ENCODE results near the gene EXOC3L2. TPM values are rescaled to one million over a fixed set of nuclear protein-coding genes. Genes with fewer than 3 reads are reported as not detected.
A peak's percentile ranks its signal among the peaks of the same experiment; 100 is the strongest.

Gene EXOC3L2
- total RNA-seq, 2 donors from 2014 or later: not detected

- Mint-ChIP-seq H3K27ac (peak overlapping the region; percentile 92), H3K9me3 (no peaks in the 10 kb centered on the region), H3K27me3 (ENCODE audit: low read depth) (no peaks in the 10 kb centered on the region), H3K4me3 (peak overlapping the region; percentile 90 to 93), H3K36me3 (ENCODE audit: insufficient read depth in 2 of 2) (no peaks in the 10 kb centered on the region), H3K4me1 (ENCODE audit: low read depth) (peaks cover 53% of the 10 kb centered on the region)
- peak; percentile 38 to 51 for ATAC-seq (replicated peaks in 1 of 2)
- DNase-seq: peak; percentile 21 to 25
Observed at GRCh38 chr19:45251452-45252354, 6.5 kb upstream of the EXOC3L2 start.

- H3K4me1 Mint-ChIP-seq (ENCODE audit: low read depth): peaks cover 53% of the 10 kb centered on the region
- H3K4me3 Mint-ChIP-seq: peak within 1 kb of the TSS; percentile 90 to 96
- H3K36me3 Mint-ChIP-seq (ENCODE audit: insufficient read depth in 2 of 2): no peaks in the 10 kb centered on the region
- peak; percentile 58 to 63 for DNase-seq
- peak within 1 kb of the TSS; percentile 92 for H3K27ac Mint-ChIP-seq
- no peaks in the 10 kb centered on the region for H3K9me3 Mint-ChIP-seq
- H3K27me3 Mint-ChIP-seq (ENCODE audit: low read depth): no peaks in the 10 kb centered on the region
- ATAC-seq (replicated peaks in 1 of 2): peak; percentile 83 to 85
Observed at GRCh38 chr19:45250832-45251451, 5.7 kb upstream of the EXOC3L2 start, which contains the start of gene MARK4. Gene MARK4 (plus strand): TSS chr19:45251271. CDS start chr19:45251589, 318 bp downstream.

GRCh38 chr19:45250216-45250831 is 5.1 kb upstream of the EXOC3L2 start:
- peak overlapping the region; percentile 49 for H3K27ac Mint-ChIP-seq
- no peaks in the 10 kb centered on the region for H3K9me3 Mint-ChIP-seq
- DNase-seq (no peak), ATAC-seq (replicated peaks in 1 of 2) (peak; percentile 2 to 4)
- peak overlapping the region; percentile 89 to 96 for H3K4me3 Mint-ChIP-seq
- H3K4me1 Mint-ChIP-seq (ENCODE audit: low read depth): peaks cover 53% of the 10 kb centered on the region
- H3K27me3 Mint-ChIP-seq (ENCODE audit: low read depth): no peaks in the 10 kb centered on the region
- H3K36me3 Mint-ChIP-seq (ENCODE audit: insufficient read depth in 2 of 2): no peaks in the 10 kb centered on the region

- Mint-ChIP-seq H3K9me3 (no peaks in the 10 kb centered on the region), H3K27ac (no peak overlapping the region), H3K4me3 (peak overlapping the region; percentile 41 to 96), H3K4me1 (ENCODE audit: low read depth) (peaks cover 47% of the 10 kb centered on the region), H3K27me3 (ENCODE audit: low read depth) (peaks cover 8% of the 10 kb centered on the region), H3K36me3 (ENCODE audit: insufficient read depth in 2 of 2) (no peaks in the 10 kb centered on the region)
- DNase-seq (no peak), ATAC-seq (replicated peaks in 1 of 2) (no peak)
Observed at GRCh38 chr19:45249261-45250033, 4.2 kb upstream of the EXOC3L2 start.

- H3K4me3 Mint-ChIP-seq: no peak overlapping the region
Observed at GRCh38 chr19:45247136-45247535, 1.9 kb upstream of the EXOC3L2 start.

GRCh38 chr19:45245826-45246225 is 619 bp upstream of the EXOC3L2 start:
- H3K4me1 Mint-ChIP-seq (ENCODE audit: low read depth): peaks cover 20% of the 10 kb centered on the region
- no peaks in the 10 kb centered on the region for H3K9me3 Mint-ChIP-seq
- no peak overlapping the region for H3K27ac Mint-ChIP-seq
- DNase-seq (no peak), ATAC-seq (replicated peaks in 1 of 2) (no peak)
- no peak overlapping the region for H3K4me3 Mint-ChIP-seq
- no peaks in the 10 kb centered on the region for H3K36me3 Mint-ChIP-seq (ENCODE audit: insufficient read depth in 2 of 2)
- H3K27me3 Mint-ChIP-seq (ENCODE audit: low read depth): peaks cover 15% of the 10 kb centered on the region

More at GRCh38 chr19:45247136-45247535, 1.9 kb upstream of the EXOC3L2 start:
- ATAC-seq (replicated peaks in 1 of 2) (no peak), DNase-seq (no peak)
- Mint-ChIP-seq H3K9me3 (no peaks in the 10 kb centered on the region), H3K4me1 (ENCODE audit: low read depth) (peaks cover 25% of the 10 kb centered on the region), H3K27me3 (ENCODE audit: low read depth) (peaks cover 15% of the 10 kb centered on the region), H3K36me3 (ENCODE audit: insufficient read depth in 2 of 2) (no peaks in the 10 kb centered on the region), H3K27ac (no peak overlapping the region)

GRCh38 chr19:45244133-45244794 is 943 bp downstream of the EXOC3L2 start:
- H3K9me3 Mint-ChIP-seq: no peaks in the 10 kb centered on the region
- no peak overlapping the region for H3K4me3 Mint-ChIP-seq
- H3K4me1 Mint-ChIP-seq (ENCODE audit: low read depth): peaks cover 10% of the 10 kb centered on the region
- ATAC-seq (replicated peaks in 1 of 2): no peak
- H3K27me3 Mint-ChIP-seq (ENCODE audit: low read depth): peaks cover 15% of the 10 kb centered on the region
- H3K27ac Mint-ChIP-seq: no peak overlapping the region
- H3K36me3 Mint-ChIP-seq (ENCODE audit: insufficient read depth in 2 of 2): no peaks in the 10 kb centered on the region
- DNase-seq: no peak

GRCh38 chr19:45243144-45243732 is 2.0 kb downstream of the EXOC3L2 start:
- ATAC-seq (replicated peaks in 1 of 2) (no peak), DNase-seq (no peak)
- Mint-ChIP-seq H3K9me3 (no peaks in the 10 kb centered on the region), H3K27ac (no peak overlapping the region), H3K27me3 (ENCODE audit: low read depth) (peaks cover 15% of the 10 kb centered on the region), H3K36me3 (ENCODE audit: insufficient read depth in 2 of 2) (no peaks in the 10 kb centered on the region), H3K4me1 (ENCODE audit: low read depth) (no peaks in the 10 kb centered on the region), H3K4me3 (no peak overlapping the region)

- Mint-ChIP-seq H3K9me3 (no peaks in the 10 kb centered on the region), H3K27me3 (ENCODE audit: low read depth) (peaks cover 26% of the 10 kb centered on the region), H3K36me3 (ENCODE audit: insufficient read depth in 2 of 2) (peaks cover 0 to 1% of the 10 kb centered on the region in 2 donors), H3K4me1 (ENCODE audit: low read depth) (no peaks in the 10 kb centered on the region), H3K27ac (no peak overlapping the region), H3K4me3 (no peak overlapping the region)
- DNase-seq (no peak), ATAC-seq (replicated peaks in 1 of 2) (no peak)
Observed at GRCh38 chr19:45238556-45238955, 6.7 kb downstream of the EXOC3L2 start.

GRCh38 chr19:45235485-45235884 is 9.7 kb downstream of the EXOC3L2 start:
- Mint-ChIP-seq H3K4me3 (no peak overlapping the region), H3K27ac (no peak overlapping the region), H3K36me3 (ENCODE audit: insufficient read depth in 2 of 2) (peaks cover 0 to 2% of the 10 kb centered on the region in 2 donors), H3K27me3 (ENCODE audit: low read depth) (peaks cover 31% of the 10 kb centered on the region), H3K4me1 (ENCODE audit: low read depth) (no peaks in the 10 kb centered on the region), H3K9me3 (no peaks in the 10 kb centered on the region)
- no peak for ATAC-seq (replicated peaks in 1 of 2)
- no peak for DNase-seq

GRCh38 chr19:45234089-45234869 is 10.9 kb downstream of the EXOC3L2 start:
- Mint-ChIP-seq H3K4me1 (ENCODE audit: low read depth) (no peaks in the 10 kb centered on the region), H3K4me3 (no peak overlapping the region), H3K27ac (no peak overlapping the region), H3K27me3 (ENCODE audit: low read depth) (peaks cover 31% of the 10 kb centered on the region), H3K36me3 (ENCODE audit: insufficient read depth in 2 of 2) (peaks cover 0 to 2% of the 10 kb centered on the region in 2 donors), H3K9me3 (no peaks in the 10 kb centered on the region)
- DNase-seq: no peak
- ATAC-seq (replicated peaks in 1 of 2): no peak

All from activated T-cell treated with anti-CD3 and anti-CD28 coated beads, Interleukin-2, amount 50 U/mL, for 72 hours (primary cell).